H1 (cell line): Measurements from ENCODE around the gene ROR1. TPM values are rescaled to one million over a fixed set of nuclear protein-coding genes. Genes with fewer than 3 reads are reported as not detected.

Source experiments
- CTCF ChIA-PET: fragments of 300-600 bp; sonication (Branson Sonifier 250); formaldehyde crosslinking; loops from one replicate; lab custom pipeline; 2021; ENCODE audit not compliant: partially characterized antibody; lab: Charles Lee
- POLR2A ChIA-PET: fragments of 300-600 bp; sonication (Branson Sonifier 250); formaldehyde crosslinking; loops from one replicate; lab custom pipeline; 2021; ENCODE audit warnings: inconsistent platforms; ENCODE audit not compliant: partially characterized antibody; lab: Charles Lee
- DNase-seq, 2 experiments: peaks; one replicate each; pipeline versions ENCODE4 v3.0.0 to v3.0.0-alpha.2; 2010 to 2022; ENCODE audit warnings: low spot score in 2 of 2, low read depth in 1 of 2, mixed read lengths in 1 of 2
- FAIRE-seq: peaks from 2 replicates; lab custom pipeline; 2011; peaks lifted over from hg19 to GRCh38; lab: Jason Lieb, UNC
- H2AFZ ChIP-seq: 2 replicates; pipeline ENCODE4 v1.8.1; 2012; ENCODE audit warnings: low read length, inconsistent platforms
- H2AK5ac ChIP-seq: 2 replicates; pipeline ENCODE4 v1.6.1; 2013; ENCODE audit warnings: low read depth, low read length
- H2BK120ac ChIP-seq: replicated peaks from 2 replicates; pipeline ENCODE3; 2013; ENCODE audit warnings: low read depth, low read length, inconsistent platforms
- H2BK12ac ChIP-seq: 2 replicates; pipeline ENCODE4 v1.6.1; 2013; ENCODE audit warnings: low read depth, low read length
- H2BK15ac ChIP-seq: 2 replicates; pipeline ENCODE4 v1.6.1; 2013; ENCODE audit warnings: low read length
- H2BK20ac ChIP-seq: 2 replicates; pipeline ENCODE4 v1.6.1; 2013; ENCODE audit warnings: low read length
- H2BK5ac ChIP-seq: 2 replicates; pipeline ENCODE4 v1.6.1; 2013; ENCODE audit warnings: low read depth, low read length
- H3K14ac ChIP-seq: 2 replicates; pipeline ENCODE4 v1.6.1; 2013; ENCODE audit warnings: inconsistent platforms; ENCODE audit not compliant: insufficient read length
- H3K18ac ChIP-seq: 2 replicates; pipeline ENCODE4 v1.6.1; 2013; ENCODE audit warnings: low read length; ENCODE audit errors: extremely low read depth
- H3K23ac ChIP-seq: 2 replicates; pipeline ENCODE4 v1.6.1; 2013; ENCODE audit warnings: inconsistent platforms; ENCODE audit not compliant: insufficient read length
- H3K23me2 ChIP-seq: 2 replicates; pipeline ENCODE4 v1.6.1; 2013; ENCODE audit warnings: low read depth, low read length
- H3K27ac ChIP-seq: 2 replicates; pipeline ENCODE4 v1.6.1; 2011; ENCODE audit warnings: low read depth, low read length, inconsistent platforms
- H3K27me3 ChIP-seq, 4 experiments: replicated peaks in 1 of 4; 1 replicate in 1 of 4; 2 replicates in 3 of 4; pipeline versions ENCODE4 v1.6.1 to v1.8.1; 2011 to 2013; ENCODE audit warnings: low read length in 3 of 4, mild to moderate bottlenecking in 3 of 4, inconsistent platforms in 2 of 4, mixed read lengths in 2 of 4, moderate library complexity in 1 of 4; ENCODE audit not compliant: control insufficient read depth in 3 of 4, insufficient read depth in 3 of 4; ENCODE audit errors: extremely low read depth in 1 of 4
- H3K36me3 ChIP-seq, 4 experiments: 2 replicates each; pipeline versions ENCODE4 v1.6.1 to v1.8.1; 2011 to 2013; ENCODE audit warnings: mild to moderate bottlenecking in 4 of 4, low read length in 3 of 4, moderate library complexity in 2 of 4, control low read depth in 1 of 4, inconsistent platforms in 1 of 4; ENCODE audit not compliant: insufficient read depth in 4 of 4, control insufficient read depth in 2 of 4
- H3K4ac ChIP-seq: replicated peaks from 2 replicates; pipeline ENCODE3; 2013; ENCODE audit warnings: low read length, low read depth, mixed read lengths, inconsistent platforms; ENCODE audit not compliant: insufficient read length
- H3K4me1 ChIP-seq, 4 experiments: replicated peaks in 1 of 4; 1 replicate in 1 of 4; 2 replicates in 3 of 4; pipeline versions ENCODE4 v1.6.1 to v1.8.1; 2011 to 2013; ENCODE audit warnings: low read length in 3 of 4, inconsistent platforms in 2 of 4, mixed read lengths in 1 of 4; ENCODE audit not compliant: insufficient read depth in 4 of 4, control insufficient read depth in 3 of 4
- H3K4me2 ChIP-seq, 2 experiments: 2 replicates each; pipeline versions ENCODE4 v1.6.1 to v1.8.1; 2011 to 2013; ENCODE audit warnings: low read depth in 2 of 2, low read length in 2 of 2, control low read depth in 1 of 2, inconsistent platforms in 1 of 2, mild to moderate bottlenecking in 1 of 2; ENCODE audit not compliant: insufficient read depth in 1 of 2
- H3K4me3 ChIP-seq, 4 experiments: fragments of 200-600, 300-600 bp in 1 of 4; sonication (generic), shearing (Covaris generic), sonication (Bioruptor Twin) in 1 of 4; 2 replicates each; pipeline versions ENCODE4 v1.5.1 to v1.8.1; 2011 to 2016; ENCODE audit warnings: low read length in 4 of 4, low read depth in 3 of 4, control low read depth in 2 of 4, inconsistent platforms in 2 of 4, mild to moderate bottlenecking in 2 of 4, mixed read lengths in 1 of 4, moderate library complexity in 1 of 4; ENCODE audit not compliant: insufficient read depth in 2 of 4; ENCODE audit errors: extremely low read depth in 1 of 4
- H3K56ac ChIP-seq: replicated peaks from 2 replicates; pipeline ENCODE3; 2013; ENCODE audit warnings: low read depth, mild to moderate bottlenecking, mixed read lengths, low read length, inconsistent platforms; ENCODE audit not compliant: insufficient read length
- H3K79me1 ChIP-seq: 2 replicates; pipeline ENCODE4 v1.6.1; 2013; ENCODE audit warnings: low read depth, low read length, control low read depth
- H3K79me2 ChIP-seq, 2 experiments: 2 replicates each; pipeline versions ENCODE4 v1.6.1 to v1.8.1; 2012 to 2013; ENCODE audit warnings: low read length in 2 of 2, mild to moderate bottlenecking in 2 of 2, inconsistent platforms in 1 of 2; ENCODE audit not compliant: insufficient read depth in 2 of 2, control insufficient read depth in 1 of 2
- H3K9ac ChIP-seq, 4 experiments: replicated peaks in 1 of 4; 1 replicate in 1 of 4; 2 replicates in 3 of 4; pipeline versions ENCODE4 v1.6.1 to v1.8.1; 2011 to 2013; ENCODE audit warnings: low read depth in 3 of 4, low read length in 3 of 4, control low read depth in 2 of 4, mild to moderate bottlenecking in 2 of 4, moderate library complexity in 2 of 4, inconsistent platforms in 1 of 4; ENCODE audit errors: extremely low read depth in 1 of 4
- H3K9me3 ChIP-seq, 2 experiments: 2 replicates each; pipeline versions ENCODE4 v1.6.1 to v1.8.1; 2012 to 2013; ENCODE audit warnings: mild to moderate bottlenecking in 2 of 2, moderate library complexity in 2 of 2, control low read depth in 1 of 2, inconsistent platforms in 1 of 2, low read depth in 1 of 2, low read length in 1 of 2, mixed read lengths in 1 of 2; ENCODE audit not compliant: insufficient read depth in 2 of 2
- H4K20me1 ChIP-seq, 2 experiments: replicated peaks in 1 of 2; 2 replicates each; pipeline versions ENCODE3 to v1.8.1; 2011 to 2013; ENCODE audit warnings: inconsistent platforms in 2 of 2, low read length in 2 of 2, mild to moderate bottlenecking in 1 of 2; ENCODE audit not compliant: insufficient read depth in 2 of 2, control insufficient read depth in 1 of 2
- H4K5ac ChIP-seq: 2 replicates; pipeline ENCODE4 v1.6.1; 2013; ENCODE audit warnings: low read length, low read depth, mixed read lengths, inconsistent platforms; ENCODE audit not compliant: insufficient read length
- H4K8ac ChIP-seq: 2 replicates; pipeline ENCODE4 v1.8.0; 2013; ENCODE audit warnings: mild to moderate bottlenecking, moderate library complexity, low read length, inconsistent platforms; ENCODE audit not compliant: insufficient read depth; ENCODE audit errors: extremely low read depth
- H4K91ac ChIP-seq: replicated peaks from 2 replicates; pipeline ENCODE3; 2013; ENCODE audit warnings: low read length, mixed read lengths, inconsistent platforms; ENCODE audit not compliant: insufficient read length
- ASH2L ChIP-seq: fragments of 200-600, 300-600 bp; sonication (generic); IDR thresholded peaks from one replicate; pipeline ENCODE4 v1.7.1; 2017; ENCODE audit warnings: low read length
- BACH1 ChIP-seq: IDR thresholded peaks from 2 replicates; pipeline ENCODE4 v1.6.1; 2012; ENCODE audit warnings: low read length, improper control_type of control experiment
- RFX5 ChIP-seq: IDR thresholded peaks from 2 replicates; pipeline ENCODE4 v1.6.1; 2011; ENCODE audit warnings: low read depth, low read length, improper control_type of control experiment, borderline replicate concordance
- SIN3A ChIP-seq, 2 experiments: IDR thresholded peaks in 1 of 2; conservative IDR thresholded peaks in 1 of 2; 2 replicates each; pipeline ENCODE4 v1.6.1; 2011 to 2012; ENCODE audit warnings: low read length in 2 of 2, improper control_type of control experiment in 1 of 2, low read depth in 1 of 2, mild to moderate bottlenecking in 1 of 2
- SP4 ChIP-seq: IDR thresholded peaks from 2 replicates; pipeline ENCODE4 v1.6.1; 2012; ENCODE audit warnings: low read length, inconsistent platforms
- SUZ12 ChIP-seq: fragments of 200-600 bp; sonication (generic); IDR thresholded peaks from 2 replicates; pipeline ENCODE4 v1.6.1; 2012; ENCODE audit warnings: mild to moderate bottlenecking, inconsistent platforms, low read length, moderate library complexity, mixed read lengths
- WGBS, 2 experiments: shearing (Covaris generic) in 1 of 2; methylation state at CpG; one replicate each; pipeline versions ENCODE4 v1.1.6 to v1.1.7; 2013 to 2015; ENCODE audit warnings: low lambda C conversion rate in 2 of 2, mixed read lengths in 2 of 2, inconsistent platforms in 1 of 2, low coverage in 1 of 2, missing lambda C conversion rate in 1 of 2; ENCODE audit not compliant: insufficient replicate concordance in 2 of 2, insufficient coverage in 1 of 2, insufficient read length in 1 of 2; ENCODE audit errors: extremely low coverage in 1 of 2, missing lambda C conversion rate in 1 of 2; 5-methylcytosine and 5-hydroxymethylcytosine counted together
- polyA plus RNA-seq, 7 experiments: library from polyadenylated mRNA; depleted of rRNA in 3 of 7; stranded (reverse) in 5 of 7; unstranded in 2 of 7; fragments of >200 nt in 5 of 7; fragments of 200-250 nt in 2 of 7; gene quantifications; 1 replicate in 5 of 7; 2 replicates in 1 of 7; 4 replicates in 1 of 7; pipeline versions ENCODE4 v1.2.1 to v1.2.3, GENCODE V29; 2011 to 2013; ENCODE audit warnings: missing spikeins in 2 of 7, mixed read lengths in 2 of 7
- total RNA-seq: library from RNA; stranded (reverse); fragmentation: NEBNext Ultra II Directional; extraction: Animal tissue kit (Norgen Biotek cat#: 25700); gene quantifications from 2 replicates; pipeline ENCODE4 v1.2.1, GENCODE V29; 2021
- TF ChIP-seq, protein P1 (sequence below): IDR thresholded peaks from 2 replicates; pipeline ENCODE4 v1.6.1; 2012; ENCODE audit warnings: inconsistent platforms
- TF ChIP-seq, protein P2 (sequence below): IDR thresholded peaks from 2 replicates; pipeline ENCODE4 v1.6.1; 2011; ENCODE audit warnings: low read depth, mild to moderate bottlenecking, low read length; ENCODE audit not compliant: insufficient read depth
- TF ChIP-seq, protein P3 (sequence below): IDR thresholded peaks from 2 replicates; pipeline ENCODE4 v1.6.1; 2012; ENCODE audit warnings: inconsistent platforms

Gene ROR1
- total and polyA plus RNA-seq, 2 of the 8 experiments (the other 6 are each of a cell fraction or from before 2014, with no cell fraction given), result 33.6 to 73.6 TPM

DNA sequence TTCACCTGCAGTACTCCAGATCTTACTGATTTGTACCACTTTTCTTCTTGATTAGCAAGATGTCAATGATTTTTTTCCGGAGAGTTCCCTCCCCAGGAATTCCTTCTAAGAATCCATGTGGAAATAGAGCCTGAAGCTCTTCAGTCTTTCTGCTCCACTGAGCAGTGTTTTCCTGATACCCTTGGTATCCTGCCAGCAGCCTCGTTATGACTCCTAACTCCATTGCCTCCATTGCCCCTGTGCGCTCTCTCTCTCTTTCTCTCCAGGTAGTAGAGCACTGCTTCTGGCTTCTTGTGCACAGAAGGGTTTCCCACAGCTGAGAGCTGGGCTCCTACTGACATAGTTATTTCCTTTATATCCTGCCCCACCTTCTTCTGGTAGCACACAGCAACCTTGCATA lies 441.8 kb downstream of the ROR1 start:
- Histone ChIP-seq H3K4me1 (no peaks in the 10 kb centered on the region), H2AFZ (no peak overlapping the region), H3K23me2 (no peaks in the 10 kb centered on the region), H3K79me2 (no peaks in the 10 kb centered on the region), H4K91ac (no peak overlapping the region), H3K9me3 (no peaks in the 10 kb centered on the region), H3K4me3 (no peak overlapping the region), H2BK120ac (no peak overlapping the region), H3K18ac (no peak overlapping the region), H3K14ac (no peak overlapping the region), H4K8ac (no peak overlapping the region), H3K27me3 (no peaks in the 10 kb centered on the region), H2BK15ac (no peak overlapping the region), H3K4ac (no peak overlapping the region), H2BK12ac (no peak overlapping the region), H2AK5ac (no peak overlapping the region), H3K9ac (no peak overlapping the region), H2BK20ac (no peak overlapping the region), H3K27ac (no peak overlapping the region), H3K79me1 (no peaks in the 10 kb centered on the region), H3K23ac (no peak overlapping the region), H3K56ac (no peak overlapping the region), H4K20me1 (no peaks in the 10 kb centered on the region), H3K36me3 (no peaks in the 10 kb centered on the region), H2BK5ac (no peak overlapping the region), H3K4me2 (no peak overlapping the region), H4K5ac (no peak overlapping the region)
- DNase-seq, result no peak
- ChIA-PET POLR2A (no interaction called here), CTCF (interaction anchor here (1.0 to 1.4 kb wide), 3 partner anchors 26 to 81 kb away, joined by 3 to 4 read pairs (median 3); no protein-coding TSS in a partner anchor)
- no peak for FAIRE-seq
- WGBS, 2 experiments, result 94% methylated on average over 3 of the region's 3 CpGs; no CpG with 5 or more reads in 1 of the 2 experiments
- TF ChIP-seq ASH2L, result no peak
- TF ChIP-seq RFX5, result no peak
- TF ChIP-seq, protein P1, sequence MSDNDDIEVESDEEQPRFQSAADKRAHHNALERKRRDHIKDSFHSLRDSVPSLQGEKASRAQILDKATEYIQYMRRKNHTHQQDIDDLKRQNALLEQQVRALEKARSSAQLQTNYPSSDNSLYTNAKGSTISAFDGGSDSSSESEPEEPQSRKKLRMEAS, result no peak
- TF ChIP-seq, protein P2, sequence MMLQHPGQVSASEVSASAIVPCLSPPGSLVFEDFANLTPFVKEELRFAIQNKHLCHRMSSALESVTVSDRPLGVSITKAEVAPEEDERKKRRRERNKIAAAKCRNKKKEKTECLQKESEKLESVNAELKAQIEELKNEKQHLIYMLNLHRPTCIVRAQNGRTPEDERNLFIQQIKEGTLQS, result no peak
- no peak for TF ChIP-seq SUZ12
- TF ChIP-seq SIN3A (conservative IDR thresholded peaks at IDR 0.05 in 1 of 2, IDR thresholded peaks at IDR 0.05 in 1 of 2; ENCODE audit: low read depth in 1 of 2, low read length in 2 of 2), result no peak
- TF ChIP-seq, protein P3, sequence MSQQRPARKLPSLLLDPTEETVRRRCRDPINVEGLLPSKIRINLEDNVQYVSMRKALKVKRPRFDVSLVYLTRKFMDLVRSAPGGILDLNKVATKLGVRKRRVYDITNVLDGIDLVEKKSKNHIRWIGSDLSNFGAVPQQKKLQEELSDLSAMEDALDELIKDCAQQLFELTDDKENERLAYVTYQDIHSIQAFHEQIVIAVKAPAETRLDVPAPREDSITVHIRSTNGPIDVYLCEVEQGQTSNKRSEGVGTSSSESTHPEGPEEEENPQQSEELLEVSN, result no peak
- no peak for TF ChIP-seq SP4
- no peak for TF ChIP-seq BACH1
